ENCODE results near the gene FAM168A.

Gene FAM168A

DNA sequence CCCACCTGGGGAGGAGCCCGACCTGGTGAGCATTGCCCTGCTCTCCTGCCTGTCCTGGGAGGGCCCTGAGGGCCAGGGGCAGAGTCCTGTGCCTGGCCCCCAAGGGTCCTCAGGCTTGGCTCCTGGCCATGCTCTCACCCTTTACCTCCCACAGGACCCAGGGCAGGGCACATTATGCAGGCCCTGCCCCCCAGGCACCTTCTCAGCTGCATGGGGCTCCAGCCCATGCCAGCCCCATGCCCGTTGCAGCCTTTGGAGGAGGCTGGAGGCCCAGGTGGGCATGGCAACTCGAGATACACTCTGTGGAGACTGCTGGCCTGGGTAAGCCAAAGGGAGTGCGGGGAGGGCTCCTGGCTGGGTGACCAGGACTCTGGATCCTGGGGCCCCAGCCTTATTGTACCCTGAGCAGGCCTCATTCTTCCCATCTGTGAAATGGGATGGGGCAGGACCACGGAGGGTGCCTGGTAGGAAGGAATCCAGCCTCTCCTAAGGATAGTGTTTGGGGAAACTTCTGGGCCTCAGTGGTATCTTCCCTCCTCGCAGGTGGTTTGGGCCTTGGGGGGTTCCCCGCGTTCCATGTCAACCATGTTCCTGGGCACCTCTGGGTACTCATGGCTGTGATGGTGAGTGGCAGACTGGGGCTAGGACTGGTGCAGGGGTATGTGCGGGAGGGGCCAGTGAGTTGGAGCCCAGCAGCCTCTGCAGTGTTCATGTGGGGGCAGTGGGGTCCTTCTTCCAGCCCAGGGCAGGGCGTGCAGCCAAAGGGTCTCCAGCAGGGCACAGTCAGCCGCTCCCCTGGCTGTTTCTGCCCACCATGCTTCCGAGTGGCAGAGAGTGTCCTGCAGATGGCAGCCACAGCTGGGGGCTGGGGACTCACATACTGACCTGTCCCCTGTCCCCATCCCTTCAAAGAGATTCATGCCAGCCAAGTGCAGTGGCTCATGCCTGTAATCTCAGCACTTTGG is 207.0 kb downstream of the FAM168A start:
- Histone ChIP-seq H3K4me2 (ENCODE audit: low read depth, low read length, poor library complexity, severe bottlenecking) (no peak overlapping the region), H3K9ac (ENCODE audit: low read length) (no peak overlapping the region), H3K9me3 (ENCODE audit: insufficient read depth, low read length) (no peaks in the 10 kb centered on the region), H3K4me3 (ENCODE audit: insufficient read depth, low read length, poor library complexity, severe bottlenecking) (no peak overlapping the region), H3K36me3 (ENCODE audit: low read length) (no peaks in the 10 kb centered on the region), H3F3A (ENCODE audit: insufficient read depth) (no peaks in the 10 kb centered on the region), H3K79me2 (ENCODE audit: insufficient read depth, low read length) (peaks cover 47% of the 10 kb centered on the region), H3K9me2 (replicated peaks; ENCODE audit: insufficient read depth, low read length) (no peaks in the 10 kb centered on the region), H3K27me3 (ENCODE audit: low read length) (no peaks in the 10 kb centered on the region), H4K20me1 (ENCODE audit: low read depth, low read length) (no peaks in the 10 kb centered on the region; the same call in 1 of the 2 replicates), H2AFZ (ENCODE audit: low read depth, low read length, severe bottlenecking) (no peak overlapping the region), H3K27ac (ENCODE audit: low read depth, low read length) (no peak overlapping the region)
- TF ChIP-seq, protein P1, sequence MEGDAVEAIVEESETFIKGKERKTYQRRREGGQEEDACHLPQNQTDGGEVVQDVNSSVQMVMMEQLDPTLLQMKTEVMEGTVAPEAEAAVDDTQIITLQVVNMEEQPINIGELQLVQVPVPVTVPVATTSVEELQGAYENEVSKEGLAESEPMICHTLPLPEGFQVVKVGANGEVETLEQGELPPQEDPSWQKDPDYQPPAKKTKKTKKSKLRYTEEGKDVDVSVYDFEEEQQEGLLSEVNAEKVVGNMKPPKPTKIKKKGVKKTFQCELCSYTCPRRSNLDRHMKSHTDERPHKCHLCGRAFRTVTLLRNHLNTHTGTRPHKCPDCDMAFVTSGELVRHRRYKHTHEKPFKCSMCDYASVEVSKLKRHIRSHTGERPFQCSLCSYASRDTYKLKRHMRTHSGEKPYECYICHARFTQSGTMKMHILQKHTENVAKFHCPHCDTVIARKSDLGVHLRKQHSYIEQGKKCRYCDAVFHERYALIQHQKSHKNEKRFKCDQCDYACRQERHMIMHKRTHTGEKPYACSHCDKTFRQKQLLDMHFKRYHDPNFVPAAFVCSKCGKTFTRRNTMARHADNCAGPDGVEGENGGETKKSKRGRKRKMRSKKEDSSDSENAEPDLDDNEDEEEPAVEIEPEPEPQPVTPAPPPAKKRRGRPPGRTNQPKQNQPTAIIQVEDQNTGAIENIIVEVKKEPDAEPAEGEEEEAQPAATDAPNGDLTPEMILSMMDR (IDR thresholded peaks at IDR 0.05; ENCODE audit: insufficient read depth, low read length, poor library complexity, severe bottlenecking) = no peak
- TF ChIP-seq EZH2phosphoT487 (conservative IDR thresholded peaks at IDR 0.05; ENCODE audit: low read length) = no peak

DNA sequence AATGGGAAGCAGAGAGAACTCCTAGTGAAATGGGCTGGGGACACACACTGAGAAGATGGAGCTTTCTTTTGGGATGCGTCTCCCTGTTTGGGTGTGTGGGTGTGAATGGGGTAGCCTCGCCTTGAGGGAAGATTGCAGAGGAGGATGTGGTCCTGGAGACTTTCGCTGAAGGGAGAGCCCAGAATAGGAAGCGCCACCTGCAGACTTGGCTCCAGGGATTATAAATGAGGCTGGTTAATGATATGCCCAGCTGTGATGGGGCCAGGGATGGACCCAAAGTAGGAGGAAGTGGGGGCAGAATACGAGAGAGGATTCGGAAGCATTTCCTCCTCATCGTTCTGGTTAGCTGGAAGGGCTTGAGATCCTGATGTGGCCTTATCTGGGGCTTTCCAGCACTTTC is 208.0 kb downstream of the FAM168A start:
- Histone ChIP-seq H3K9me2 (replicated peaks; ENCODE audit: insufficient read depth, low read length) (no peaks in the 10 kb centered on the region), H3F3A (ENCODE audit: insufficient read depth) (no peaks in the 10 kb centered on the region), H3K4me3 (ENCODE audit: insufficient read depth, low read length, poor library complexity, severe bottlenecking) (no peak overlapping the region), H3K36me3 (ENCODE audit: low read length) (no peaks in the 10 kb centered on the region), H2AFZ (ENCODE audit: low read depth, low read length, severe bottlenecking) (no peak overlapping the region), H4K20me1 (ENCODE audit: low read depth, low read length) (no peaks in the 10 kb centered on the region; the same call in 1 of the 2 replicates), H3K4me2 (ENCODE audit: low read depth, low read length, poor library complexity, severe bottlenecking) (no peak overlapping the region), H3K79me2 (ENCODE audit: insufficient read depth, low read length) (peaks cover 57% of the 10 kb centered on the region), H3K9me3 (ENCODE audit: insufficient read depth, low read length) (no peaks in the 10 kb centered on the region), H3K9ac (ENCODE audit: low read length) (no peak overlapping the region), H3K27me3 (ENCODE audit: low read length) (no peaks in the 10 kb centered on the region), H3K27ac (ENCODE audit: low read depth, low read length) (no peak overlapping the region)
- no peak for TF ChIP-seq EZH2phosphoT487 (conservative IDR thresholded peaks at IDR 0.05; ENCODE audit: low read length)
- TF ChIP-seq, protein P1 (IDR thresholded peaks at IDR 0.05; ENCODE audit: insufficient read depth, low read length, poor library complexity, severe bottlenecking) = no peak

DNA sequence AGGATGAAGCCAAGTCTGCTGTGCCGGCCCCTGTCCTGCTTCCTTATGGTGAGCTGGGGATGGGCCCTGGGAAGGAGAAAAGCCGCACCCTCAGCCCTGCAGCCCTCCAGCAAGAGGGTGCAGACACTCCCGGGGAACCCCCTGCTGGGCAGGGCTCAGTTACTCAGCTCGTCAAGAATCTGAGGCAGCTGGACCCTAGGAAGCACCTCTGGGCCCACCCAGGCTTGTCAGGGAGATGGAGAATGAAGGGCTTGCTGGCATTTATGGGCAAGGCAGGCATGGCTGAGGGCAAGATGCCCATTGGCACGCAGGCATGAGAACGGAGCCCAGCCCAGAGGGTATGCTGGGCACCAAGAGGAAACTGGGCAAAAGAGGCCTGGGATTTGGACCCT is 208.8 kb downstream of the FAM168A start:
- Histone ChIP-seq H3K27me3 (ENCODE audit: low read length) (no peaks in the 10 kb centered on the region), H3K9ac (ENCODE audit: low read length) (no peak overlapping the region), H3K4me2 (ENCODE audit: low read depth, low read length, poor library complexity, severe bottlenecking) (no peak overlapping the region), H3K9me2 (replicated peaks; ENCODE audit: insufficient read depth, low read length) (no peaks in the 10 kb centered on the region), H3F3A (ENCODE audit: insufficient read depth) (peaks cover 5% of the 10 kb centered on the region; the same call in 1 of the 2 replicates), H3K4me3 (ENCODE audit: insufficient read depth, low read length, poor library complexity, severe bottlenecking) (no peak overlapping the region), H3K9me3 (ENCODE audit: insufficient read depth, low read length) (no peaks in the 10 kb centered on the region), H4K20me1 (ENCODE audit: low read depth, low read length) (no peaks in the 10 kb centered on the region; the same call in 1 of the 2 replicates), H3K79me2 (ENCODE audit: insufficient read depth, low read length) (peaks cover 64% of the 10 kb centered on the region), H2AFZ (ENCODE audit: low read depth, low read length, severe bottlenecking) (no peak overlapping the region), H3K36me3 (ENCODE audit: low read length) (no peaks in the 10 kb centered on the region), H3K27ac (ENCODE audit: low read depth, low read length) (no peak overlapping the region)
- TF ChIP-seq EZH2phosphoT487 (conservative IDR thresholded peaks at IDR 0.05; ENCODE audit: low read length) = no peak
